DMS79 treated with DMSO at 0.1 percent for 48 hours (cell line): ENCODE data around the gene TMEM14C.
"Not testable (repeated sequence)": the region's sequence is repeated elsewhere in the genome, so short reads cannot be mapped to it uniquely, and the experiment has no call there.

Experiments
- DNase-seq: peaks from one replicate; lab custom pipeline; 2025; lab: John Stamatoyannopoulos, UW

TMEM14C gene

DNA sequence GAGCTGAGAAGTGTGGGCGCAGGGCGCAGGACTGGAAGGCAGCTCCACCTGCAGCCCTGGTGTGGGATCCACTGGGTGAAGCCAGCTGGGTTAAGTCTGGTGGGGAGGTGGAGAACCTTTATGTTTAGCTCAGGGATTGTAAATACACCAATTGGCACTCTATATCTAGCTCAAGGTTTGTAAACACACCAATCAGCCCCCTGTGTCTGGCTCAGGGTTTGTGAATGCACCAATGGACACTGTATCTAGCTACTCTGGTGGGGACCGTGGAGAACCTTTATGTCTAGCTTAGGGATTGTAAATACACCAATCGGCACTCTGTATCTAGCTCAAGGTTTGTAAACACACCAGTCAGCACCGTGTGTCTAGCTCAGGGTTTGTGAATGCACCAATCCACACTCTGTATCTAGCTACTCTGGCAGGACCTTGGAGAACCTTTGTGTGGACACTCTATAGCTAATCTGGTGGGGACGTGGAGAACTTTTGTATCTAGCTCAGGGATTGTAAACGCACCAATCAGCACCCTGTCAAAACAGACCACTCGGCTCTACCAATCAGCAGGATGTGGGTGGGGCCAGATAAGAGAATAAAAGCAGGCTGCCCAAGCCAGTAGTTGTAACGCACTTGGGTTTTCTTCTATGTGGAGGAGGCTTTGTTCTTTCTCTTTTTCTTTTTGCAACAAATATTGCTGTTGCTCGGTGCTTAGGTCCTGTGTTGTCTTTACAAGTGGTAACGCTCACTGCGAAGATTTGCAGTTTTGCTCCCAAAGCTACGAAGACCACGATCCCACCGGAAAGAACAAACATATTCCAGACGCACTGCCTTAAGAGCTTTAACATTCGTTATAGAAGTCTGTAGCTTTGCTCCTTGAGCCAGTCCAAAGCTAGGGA, 1.7 kb upstream of the TMEM14C start:
- not testable (repeated sequence) for DNase-seq

DNA sequence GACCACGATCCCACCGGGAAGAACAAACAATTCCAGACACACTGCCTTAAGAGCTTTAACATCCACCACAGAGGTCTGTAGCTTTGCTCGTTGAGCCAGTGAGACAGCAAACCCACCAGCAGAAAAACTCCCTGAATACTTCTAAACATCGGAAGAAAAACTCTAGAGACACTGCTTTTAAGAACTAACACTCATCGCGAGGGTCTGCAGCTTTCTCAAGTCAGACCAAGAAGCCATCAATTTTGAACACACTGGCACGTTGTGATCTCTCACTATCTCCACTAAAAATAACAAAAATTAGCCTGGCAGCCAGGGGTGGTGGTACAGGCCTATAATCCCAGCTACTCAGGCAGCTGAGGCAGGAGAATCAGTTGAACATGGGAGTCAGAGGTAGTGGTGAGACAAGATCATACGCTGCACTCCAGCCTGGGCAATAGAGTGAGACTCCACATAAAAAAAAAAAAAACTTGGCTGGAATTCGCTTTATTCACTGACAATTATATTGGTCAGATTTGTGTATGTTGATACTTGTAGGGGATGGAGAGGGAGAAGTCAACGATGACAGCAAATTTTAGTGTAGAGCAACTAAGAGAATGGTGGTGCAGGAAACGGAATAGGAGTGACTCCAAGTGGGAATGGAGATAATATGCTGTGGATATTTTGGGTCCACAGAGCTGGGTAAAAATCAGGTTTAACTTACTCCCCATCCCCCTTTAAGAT, 860 bp upstream of the TMEM14C start:
- DNase-seq = no peak

DNA sequence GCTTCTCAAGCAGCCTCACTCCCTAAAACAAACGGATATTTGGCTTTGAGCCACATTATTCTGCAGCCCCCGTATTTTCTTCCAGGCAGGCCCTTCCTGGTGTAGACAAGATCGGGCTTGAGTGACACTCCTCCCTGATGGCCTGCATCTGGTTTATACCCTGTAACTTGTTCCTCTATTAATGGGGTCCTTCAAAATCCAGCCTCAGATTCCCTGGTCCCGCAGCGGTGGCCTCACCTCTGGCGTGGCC, 375 bp upstream of the TMEM14C start:
- DNase-seq = peak; percentile 47

DNA sequence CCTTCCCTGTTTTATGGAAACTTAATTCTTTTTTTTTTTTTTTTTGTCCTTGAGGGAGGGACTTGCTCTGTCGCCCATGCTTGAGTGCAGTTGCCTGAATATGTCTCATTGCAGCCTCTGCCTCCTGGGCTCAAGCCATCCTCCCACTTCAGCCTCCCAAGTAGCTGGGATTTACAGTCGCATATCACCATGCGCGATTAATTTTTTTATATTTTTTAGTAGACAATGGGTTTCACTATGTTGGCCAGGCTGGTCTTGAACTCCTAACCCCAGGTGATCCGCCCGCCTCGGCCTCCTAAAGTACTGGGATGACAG, 654 bp downstream of the TMEM14C start:
- DNase-seq = no peak

DNA sequence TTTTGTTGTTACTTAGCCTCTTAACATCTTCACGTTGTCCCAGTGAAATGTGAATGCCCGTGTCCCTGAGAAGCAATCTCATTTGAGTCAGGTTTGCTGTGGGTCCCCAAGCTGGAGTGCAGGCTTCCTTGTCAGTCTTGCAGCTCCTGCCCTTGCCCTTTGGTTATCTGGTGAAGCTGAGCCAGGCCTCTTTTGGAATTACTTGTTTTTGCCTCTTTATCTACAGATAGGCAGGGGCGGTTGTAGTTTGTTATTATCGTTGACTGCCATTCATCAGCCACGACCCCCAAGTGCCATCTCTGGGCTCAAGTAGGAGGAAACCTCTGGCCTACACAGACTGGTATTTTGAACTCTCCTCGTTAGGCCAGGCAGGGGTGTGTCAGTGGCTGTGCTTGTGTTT, 2.2 kb downstream of the TMEM14C start:
- no peak for DNase-seq

DNA sequence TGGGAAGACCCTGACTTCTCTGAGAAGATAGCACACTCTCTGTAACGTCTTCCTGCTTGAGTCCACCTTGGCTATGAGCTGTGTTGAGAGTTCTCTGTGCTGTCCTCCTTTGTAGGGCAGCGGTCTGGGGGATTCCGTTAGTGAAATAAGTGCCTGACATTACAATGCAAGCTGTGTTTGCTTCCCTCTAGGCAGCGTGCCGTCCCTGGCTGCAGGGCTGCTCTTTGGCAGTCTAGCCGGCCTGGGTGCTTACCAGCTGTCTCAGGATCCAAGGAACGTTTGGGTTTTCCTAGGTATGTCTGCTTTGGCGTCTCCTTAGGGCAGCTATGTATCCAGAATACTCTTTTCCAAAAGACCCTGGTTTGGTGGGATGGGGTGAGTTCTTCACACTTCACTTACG, 2.8 kb downstream of the TMEM14C start:
- DNase-seq = no peak

DNA sequence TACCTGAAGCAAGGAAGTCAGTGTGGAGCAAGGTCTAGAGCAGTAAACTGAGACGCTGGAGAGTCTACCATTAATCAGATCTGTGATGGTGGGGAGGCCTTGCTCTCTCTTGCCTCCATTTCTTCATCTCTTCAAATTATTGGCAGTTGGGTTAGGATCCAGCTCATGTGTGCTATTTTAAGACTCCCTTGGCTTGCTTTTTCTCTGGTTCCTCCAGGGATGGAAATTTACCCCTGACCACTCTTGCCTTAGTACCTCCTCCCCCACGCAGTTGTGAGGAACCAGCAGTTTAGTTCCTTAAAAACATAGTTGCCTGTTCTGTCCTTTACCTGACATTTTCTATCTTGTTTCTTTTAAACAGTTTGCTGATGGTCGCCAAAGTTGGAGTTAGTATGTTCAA, 7.4 kb downstream of the TMEM14C start:
- no peak for DNase-seq

DNA sequence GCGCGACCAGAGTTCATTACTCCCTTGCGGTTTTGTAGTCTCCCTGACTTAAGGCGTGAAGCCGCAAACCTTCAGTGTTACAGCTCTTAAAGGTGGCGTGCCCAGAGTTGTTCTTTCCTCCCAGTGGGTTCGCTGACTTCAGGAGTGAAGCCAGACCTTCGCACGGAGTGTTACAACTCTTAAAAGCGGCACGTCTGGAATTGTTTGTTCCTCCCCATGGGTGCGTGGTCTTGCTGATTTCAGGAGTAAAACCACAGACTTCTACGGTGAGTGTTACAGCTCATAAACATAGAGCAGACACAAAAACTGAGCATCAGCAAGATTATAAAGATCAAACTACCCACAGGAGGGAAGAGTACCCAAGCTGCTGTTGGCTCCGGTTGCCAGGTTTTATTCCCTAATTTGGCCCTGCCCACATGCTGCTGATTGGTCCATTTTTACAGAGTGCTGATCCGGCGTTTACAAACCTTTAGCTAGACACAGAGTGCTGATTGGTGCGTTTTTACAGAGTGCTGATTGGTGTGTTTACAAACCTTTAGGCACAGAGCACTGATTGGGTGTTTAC, 10.4 kb downstream of the TMEM14C start:
- peak; percentile 54 for DNase-seq

DNA sequence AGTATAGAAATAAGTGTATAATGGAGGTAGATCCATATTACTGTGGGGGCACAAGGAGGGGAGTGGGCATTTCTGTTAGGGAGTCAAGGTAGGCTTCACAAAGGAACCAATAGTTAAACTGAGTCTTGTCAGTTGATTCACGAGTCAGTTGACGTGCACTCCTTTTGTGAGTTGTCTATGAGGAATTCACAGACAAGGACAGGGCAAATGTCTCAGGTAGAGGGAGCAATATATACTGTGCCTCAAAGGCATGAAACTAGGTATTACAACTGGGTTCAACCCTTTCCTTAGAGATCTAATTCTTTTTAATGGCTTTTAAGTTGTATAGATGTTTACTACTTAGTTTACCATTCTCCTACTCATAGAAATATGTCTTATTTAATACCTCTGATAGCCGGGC, 11.0 kb downstream of the TMEM14C start:
- no peak for DNase-seq

DNA sequence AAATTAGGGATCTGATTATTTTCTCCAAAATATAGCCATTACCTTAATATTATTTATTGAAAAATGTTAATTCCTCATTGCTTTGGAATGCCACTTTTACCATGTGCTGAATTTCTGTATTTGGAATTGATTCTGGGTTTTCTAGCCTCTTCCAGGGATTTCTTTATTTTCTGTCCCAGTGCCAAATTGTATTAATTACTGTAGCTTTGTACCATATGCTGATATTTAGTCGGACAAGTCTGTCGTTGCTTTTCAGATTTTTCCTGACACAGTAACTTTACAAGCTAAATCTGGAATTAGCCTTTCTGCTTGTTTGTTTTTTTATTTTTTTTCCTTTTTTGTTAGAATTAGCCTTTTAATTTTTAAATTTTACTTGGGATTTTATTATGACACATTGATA, 13.9 kb downstream of the TMEM14C start:
- DNase-seq = no peak

DNA sequence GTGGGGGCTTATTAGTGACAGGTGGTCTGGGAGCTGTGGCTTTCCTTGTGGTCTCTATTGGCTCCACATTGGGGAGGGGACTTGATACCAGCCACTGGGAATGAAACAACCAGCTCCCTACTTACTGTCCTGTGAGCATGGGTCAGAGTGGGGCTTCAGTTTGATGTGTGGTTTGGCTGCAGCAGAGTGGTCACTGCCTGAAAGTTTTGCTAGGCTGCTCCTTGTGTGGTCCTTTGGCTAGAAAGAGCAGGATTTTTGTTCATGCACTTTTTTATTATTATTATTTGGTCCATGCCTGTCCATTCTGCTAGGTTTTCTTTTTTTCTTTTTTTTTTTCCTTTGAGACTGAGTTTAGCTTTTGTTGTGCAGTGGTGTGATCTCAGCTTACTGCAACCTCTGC, 17.2 kb downstream of the TMEM14C start:
- DNase-seq = no peak

DNA sequence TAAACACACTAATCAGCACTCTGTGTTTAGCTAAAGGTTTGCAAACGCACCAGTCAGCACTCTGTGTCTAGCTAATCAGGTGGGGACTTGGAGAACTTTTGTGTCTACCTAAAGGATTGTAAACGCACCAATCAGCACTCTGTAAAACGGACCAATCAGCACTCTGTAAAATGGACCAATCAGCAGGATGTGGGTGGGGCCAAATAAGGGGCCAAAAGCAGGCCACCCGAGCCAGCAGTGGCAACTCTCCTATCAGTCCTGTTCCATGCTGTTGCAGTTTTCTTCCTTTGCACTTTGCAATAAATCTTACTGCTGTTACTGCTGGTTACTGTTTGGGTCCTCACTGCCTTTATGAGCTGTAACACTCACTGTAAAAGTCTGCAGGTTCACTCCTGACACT, 18.8 kb downstream of the TMEM14C start:
- not testable (repeated sequence) for DNase-seq

DNA sequence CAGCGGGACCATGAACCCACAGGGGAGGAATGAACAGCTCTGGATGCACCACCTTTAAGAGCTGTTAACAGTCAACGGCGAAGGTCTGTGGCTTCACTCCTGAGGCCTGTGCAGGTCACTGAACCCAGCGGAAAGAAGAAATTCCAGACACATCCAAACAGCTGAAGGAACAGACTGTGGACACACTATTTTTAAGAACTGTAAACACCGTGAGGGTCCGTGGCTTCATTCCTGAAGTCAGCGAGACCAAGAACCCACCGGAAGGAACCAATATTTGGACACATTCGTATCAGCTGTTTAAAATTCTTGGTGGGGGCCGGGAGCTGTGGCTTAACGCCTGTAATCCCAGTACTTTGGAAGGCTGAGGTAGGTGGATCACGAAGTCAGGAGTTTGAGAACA, 19.4 kb downstream of the TMEM14C start:
- no peak for DNase-seq

DNA sequence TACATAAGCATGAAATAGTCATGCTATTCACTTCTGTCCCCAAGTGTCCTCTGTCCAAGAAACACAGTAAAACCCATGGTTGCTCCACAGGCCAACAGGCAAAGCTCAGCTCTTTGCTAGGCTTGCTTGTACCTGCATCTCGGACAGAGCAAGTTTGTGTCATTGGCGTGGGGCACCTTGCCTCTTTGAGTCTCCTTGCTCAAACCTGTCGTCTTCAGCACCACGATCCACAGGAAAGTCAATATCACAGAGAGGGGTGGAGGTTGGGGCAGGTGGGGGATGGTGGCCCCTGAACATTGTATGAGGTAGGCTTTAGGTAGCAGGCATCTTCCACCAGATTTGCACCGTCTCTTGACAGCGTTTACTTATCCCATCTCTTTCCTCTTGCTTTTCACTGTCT, 20.6 kb downstream of the TMEM14C start:
- no peak for DNase-seq

DNA sequence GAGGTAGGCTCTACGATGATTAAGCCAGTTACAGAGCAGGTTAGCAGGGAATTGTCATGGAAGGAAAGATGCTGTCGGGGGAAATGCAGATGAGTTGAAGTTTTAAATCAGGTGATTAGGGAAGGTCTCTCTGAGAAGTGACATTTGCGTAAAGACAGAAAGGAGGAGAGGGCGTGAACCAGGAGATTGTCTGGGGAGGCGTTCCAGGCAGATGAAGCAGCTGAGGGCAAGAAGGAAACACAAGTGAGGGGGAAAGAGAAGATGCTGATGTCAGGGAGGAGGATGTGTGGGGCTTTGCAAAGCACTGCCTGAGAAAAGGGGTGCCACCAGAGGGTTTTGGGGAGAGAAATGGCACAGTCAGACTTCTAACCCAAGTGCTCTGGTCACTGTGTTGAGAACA, 22.2 kb downstream of the TMEM14C start:
- DNase-seq = no peak

DNA sequence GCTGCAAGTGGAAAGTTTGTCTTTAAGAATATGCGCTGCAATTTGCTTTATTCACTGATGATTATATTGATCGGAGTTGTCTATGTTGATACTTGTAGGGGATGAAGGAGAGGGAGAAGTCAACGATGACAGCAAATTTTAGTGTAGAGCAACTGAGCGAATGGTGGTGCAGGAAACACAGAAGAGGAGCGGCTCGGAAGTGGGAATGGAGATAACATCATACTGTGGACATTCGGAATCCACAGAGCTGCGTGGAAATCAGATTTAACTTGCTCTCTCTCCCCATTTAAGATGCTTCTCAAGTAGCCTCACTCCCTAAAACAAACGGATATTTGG, 24.0 kb downstream of the TMEM14C start:
- no peak for DNase-seq

DNA sequence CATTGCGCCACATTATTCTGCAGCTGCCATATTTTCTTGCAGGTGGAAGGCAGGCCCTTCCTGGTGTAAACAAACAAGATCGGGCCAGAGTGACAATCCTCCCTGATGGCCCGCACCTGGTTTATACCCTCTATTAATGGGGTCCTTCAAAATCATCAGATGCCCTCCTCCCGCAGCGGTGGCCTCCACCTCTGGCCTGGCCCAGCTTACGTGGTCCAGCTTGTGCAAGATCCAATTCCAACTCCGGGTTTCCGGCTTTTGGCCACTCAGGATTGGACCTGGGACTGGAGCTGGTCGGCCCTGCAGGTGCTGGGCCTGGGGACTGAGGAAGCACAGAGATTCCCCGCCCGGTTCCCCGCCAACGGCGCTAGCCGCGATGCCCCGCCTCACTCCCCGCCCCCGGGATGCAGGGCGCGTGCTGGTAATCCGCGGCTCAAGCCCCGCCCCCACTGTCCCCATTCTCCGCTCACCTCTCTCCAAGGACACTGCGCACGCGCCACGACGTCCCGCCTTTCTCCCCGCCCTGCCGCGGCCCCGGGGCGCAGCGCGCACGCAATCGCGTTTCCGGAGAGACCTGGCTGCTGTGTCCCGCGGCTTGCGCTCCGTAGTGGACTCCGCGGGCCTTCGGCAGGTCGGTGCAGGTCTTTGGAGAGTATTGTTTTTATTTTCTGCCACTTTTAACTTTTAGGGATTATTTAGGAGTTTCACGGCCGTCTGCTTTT, 24.5 kb downstream of the TMEM14C start, which contains the start of gene TMEM14B:
Gene TMEM14B, plus strand, starts transcription at position 555 of the 722 bp plus-strand sequence. CDS start 1,441 bp downstream, outside the sequence.
- peak; percentile 78 for DNase-seq

DNA sequence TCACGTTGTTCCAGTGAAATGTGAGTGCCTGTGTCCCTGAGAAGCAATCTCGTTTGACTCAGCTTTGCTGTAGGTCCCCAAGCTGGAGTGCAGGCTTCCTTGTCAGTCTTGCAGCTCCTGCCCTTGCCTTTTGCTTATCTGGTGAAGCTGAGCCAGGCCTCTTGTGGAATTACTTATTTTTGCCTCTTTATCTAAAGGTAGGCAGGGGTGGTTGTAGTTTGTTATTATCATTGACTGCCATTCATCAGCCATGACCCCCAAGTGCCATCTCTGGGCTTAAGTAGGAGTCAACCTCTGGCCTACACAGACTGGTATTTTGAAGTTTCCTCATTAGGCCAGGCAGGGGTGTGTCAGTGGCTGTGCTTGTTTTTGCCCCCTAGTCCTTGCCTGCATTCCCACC, 26.9 kb downstream of the TMEM14C start:
- DNase-seq = no peak

DNA sequence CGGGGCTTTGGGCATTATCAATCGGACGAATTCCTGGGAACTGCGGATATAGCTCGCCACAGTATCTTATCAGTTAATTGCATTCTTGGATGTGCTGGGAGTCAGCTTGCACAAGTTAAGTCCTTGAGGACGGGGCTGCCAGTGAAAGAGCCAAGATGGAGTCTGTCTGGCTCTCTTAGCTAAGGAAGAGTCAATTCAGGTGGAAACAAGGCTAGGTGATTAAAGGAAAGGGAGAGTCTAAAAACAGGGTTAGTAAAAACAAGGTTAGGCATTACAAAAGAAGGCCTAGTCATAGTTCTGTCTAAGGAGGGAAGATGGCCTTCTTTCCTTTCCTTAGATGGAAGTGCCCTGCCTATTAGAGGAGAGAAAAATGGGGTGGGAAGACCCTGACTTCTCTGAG, 27.7 kb downstream of the TMEM14C start:
- not testable (repeated sequence) for DNase-seq

DNA sequence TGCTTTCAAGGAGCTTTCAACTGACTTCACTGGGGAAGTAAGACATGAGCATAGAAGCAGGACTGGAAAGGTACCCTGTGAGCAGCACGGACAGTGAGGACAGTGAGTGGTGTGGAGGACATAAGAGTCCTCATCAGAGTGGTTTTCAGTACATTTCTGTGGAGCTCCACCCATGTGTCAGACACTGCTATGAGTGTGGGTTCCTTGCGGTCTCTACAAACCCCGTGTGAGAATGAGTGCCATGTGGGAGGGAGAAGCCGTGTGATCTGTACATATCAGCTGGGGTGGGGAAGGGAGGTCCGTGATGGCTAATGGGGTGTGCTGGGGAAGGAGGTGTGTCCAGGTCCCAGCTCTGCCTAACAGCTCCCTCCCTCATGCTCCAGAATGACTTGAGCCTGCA, 28.9 kb downstream of the TMEM14C start:
- DNase-seq = not testable (repeated sequence)

DNA sequence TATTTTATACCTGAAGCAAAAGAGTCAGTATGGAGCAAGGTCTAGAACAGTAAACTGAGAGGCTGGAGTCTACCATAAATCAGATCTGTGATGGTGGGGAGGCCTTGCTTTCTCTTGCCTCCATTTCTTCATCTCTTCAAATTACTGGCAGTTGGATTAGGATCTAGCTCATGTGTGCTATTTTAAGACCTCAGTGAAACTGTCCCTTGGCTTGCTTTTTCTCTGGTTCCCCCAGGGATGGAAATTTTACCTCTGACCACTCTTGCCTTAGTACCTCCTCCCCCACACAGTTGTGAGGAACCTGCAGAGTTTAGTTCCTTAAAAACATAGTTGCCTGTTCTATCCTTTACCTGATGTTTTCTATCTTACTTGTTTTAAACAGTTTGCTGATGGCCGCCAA, 33.2 kb downstream of the TMEM14C start:
- no peak for DNase-seq

DNA sequence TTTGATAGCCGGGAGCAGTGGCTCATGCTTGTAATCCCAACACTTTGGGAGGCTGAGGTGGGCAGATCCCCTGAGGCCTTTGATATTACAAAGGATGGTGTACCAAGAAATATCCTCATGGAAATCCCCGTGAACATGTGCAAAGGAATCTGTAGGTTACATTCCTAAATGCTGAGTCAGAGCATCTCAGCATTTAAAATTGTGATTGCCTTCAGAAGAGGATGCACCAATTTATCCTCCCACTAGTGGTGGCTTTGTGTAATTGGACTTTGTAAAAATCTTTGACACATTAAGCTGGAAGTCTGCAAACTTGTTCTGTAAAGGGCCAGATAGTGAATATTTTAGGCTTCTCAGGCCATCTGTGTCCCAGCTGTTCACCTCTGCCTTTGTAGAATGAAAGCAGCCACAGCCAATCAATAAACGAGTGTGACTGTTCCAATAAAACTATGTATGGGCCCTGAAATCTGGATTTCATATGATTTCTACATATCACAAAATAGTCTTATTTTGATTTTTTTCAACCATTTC, 36.5 kb downstream of the TMEM14C start:
- DNase-seq = peak; percentile 29

DNA sequence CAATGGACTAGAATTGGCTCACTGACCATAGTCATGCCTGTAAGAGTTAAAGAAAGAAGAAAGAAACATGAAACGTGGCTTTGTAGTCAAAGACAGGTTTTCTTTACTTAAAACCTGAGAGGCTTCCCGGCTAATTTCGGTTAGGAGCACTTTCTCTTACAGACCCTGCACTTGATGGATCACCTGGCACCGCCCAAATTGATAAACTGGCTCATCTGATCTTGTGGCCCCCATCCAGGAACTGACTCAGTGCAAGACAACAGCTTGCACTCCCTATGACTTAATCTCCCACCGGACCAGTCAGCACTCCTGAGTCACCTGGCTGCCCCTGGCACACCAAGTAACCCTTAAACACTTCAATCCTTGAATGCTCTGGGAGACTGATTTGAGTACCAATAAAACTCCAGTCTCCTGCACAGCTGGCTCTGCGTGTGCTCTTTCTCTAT, 37.0 kb downstream of the TMEM14C start:
- DNase-seq = peak; percentile 79
